ENCODE measurements around the gene SDHC.

Gene SDHC

GRCh38 chr1:161273402-161273801, 40.8 kb upstream of the SDHC start:
- no peaks in the 10 kb centered on the region for H3K36me3 ChIP-seq
- peaks cover 8% of the 10 kb centered on the region for H3K9me3 ChIP-seq (ENCODE audit: severe bottlenecking)
- no peak overlapping the region for H3K27ac ChIP-seq
- H3K4me3 ChIP-seq (ENCODE audit: low read depth, low read length) = no peak overlapping the region
- no peak for DNase-seq
- TF ChIP-seq, protein P1, sequence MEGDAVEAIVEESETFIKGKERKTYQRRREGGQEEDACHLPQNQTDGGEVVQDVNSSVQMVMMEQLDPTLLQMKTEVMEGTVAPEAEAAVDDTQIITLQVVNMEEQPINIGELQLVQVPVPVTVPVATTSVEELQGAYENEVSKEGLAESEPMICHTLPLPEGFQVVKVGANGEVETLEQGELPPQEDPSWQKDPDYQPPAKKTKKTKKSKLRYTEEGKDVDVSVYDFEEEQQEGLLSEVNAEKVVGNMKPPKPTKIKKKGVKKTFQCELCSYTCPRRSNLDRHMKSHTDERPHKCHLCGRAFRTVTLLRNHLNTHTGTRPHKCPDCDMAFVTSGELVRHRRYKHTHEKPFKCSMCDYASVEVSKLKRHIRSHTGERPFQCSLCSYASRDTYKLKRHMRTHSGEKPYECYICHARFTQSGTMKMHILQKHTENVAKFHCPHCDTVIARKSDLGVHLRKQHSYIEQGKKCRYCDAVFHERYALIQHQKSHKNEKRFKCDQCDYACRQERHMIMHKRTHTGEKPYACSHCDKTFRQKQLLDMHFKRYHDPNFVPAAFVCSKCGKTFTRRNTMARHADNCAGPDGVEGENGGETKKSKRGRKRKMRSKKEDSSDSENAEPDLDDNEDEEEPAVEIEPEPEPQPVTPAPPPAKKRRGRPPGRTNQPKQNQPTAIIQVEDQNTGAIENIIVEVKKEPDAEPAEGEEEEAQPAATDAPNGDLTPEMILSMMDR (IDR thresholded peaks at IDR 0.05; ENCODE audit: low read depth, low read length) = no peak
- peaks cover 92% of the 10 kb centered on the region for H3K27me3 ChIP-seq (ENCODE audit: insufficient read depth, low read depth, severe bottlenecking)

DNA sequence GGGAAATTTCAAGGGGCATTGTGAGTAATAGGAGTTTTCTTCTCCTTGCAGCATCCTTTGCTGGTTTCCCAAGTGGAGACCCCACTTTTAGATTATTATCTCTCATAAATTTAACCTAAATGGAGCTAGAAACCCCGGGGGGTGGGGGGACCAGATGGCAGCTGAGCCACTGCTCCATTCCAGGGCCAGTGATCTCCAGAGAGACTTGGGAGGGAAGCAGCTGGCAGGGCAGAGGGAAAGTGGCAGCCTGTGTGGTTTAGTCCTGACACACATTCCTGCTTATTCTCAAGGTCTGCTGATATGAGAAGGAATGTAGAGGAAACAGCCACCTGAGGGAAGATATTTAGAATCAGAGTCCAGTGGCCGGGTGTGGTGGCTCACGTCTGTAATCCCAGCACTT, 39.3 kb upstream of the SDHC start:
- Histone ChIP-seq H3K27me3 (ENCODE audit: insufficient read depth, low read depth, severe bottlenecking) (peaks cover 93% of the 10 kb centered on the region), H3K9me3 (ENCODE audit: severe bottlenecking) (peaks cover 5% of the 10 kb centered on the region), H3K36me3 (no peaks in the 10 kb centered on the region), H3K4me3 (ENCODE audit: low read depth, low read length) (no peak overlapping the region), H3K27ac (no peak overlapping the region)
- peak; percentile 72 for DNase-seq
- TF ChIP-seq, protein P1 (IDR thresholded peaks at IDR 0.05; ENCODE audit: low read depth, low read length) = no peak

DNA sequence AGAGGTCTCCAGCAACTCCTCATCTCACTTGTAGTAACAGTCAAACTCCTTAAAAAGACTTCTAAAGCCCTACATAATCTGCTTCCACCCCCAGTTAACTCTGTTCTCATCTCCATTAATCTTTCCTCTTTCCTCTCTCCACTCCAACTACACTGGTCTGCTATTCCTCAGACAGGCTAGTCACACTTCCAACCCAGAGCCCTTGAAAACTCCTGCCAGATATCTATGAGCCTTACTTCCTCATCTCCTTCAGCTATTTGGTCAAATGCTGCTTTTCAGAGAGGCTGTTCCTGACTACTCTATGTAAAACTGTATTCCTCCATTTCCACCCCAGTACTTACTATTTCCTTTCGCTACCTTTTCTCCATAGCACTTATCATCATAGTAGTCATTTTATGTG, 31.2 kb upstream of the SDHC start:
- no peak for DNase-seq
- peaks cover 8% of the 10 kb centered on the region for H3K9me3 ChIP-seq (ENCODE audit: severe bottlenecking)
- no peak overlapping the region for H3K4me3 ChIP-seq (ENCODE audit: low read depth, low read length)
- no peak overlapping the region for H3K27ac ChIP-seq
- peaks cover 89% of the 10 kb centered on the region for H3K27me3 ChIP-seq (ENCODE audit: insufficient read depth, low read depth, severe bottlenecking)
- no peaks in the 10 kb centered on the region for H3K36me3 ChIP-seq
- TF ChIP-seq, protein P1 (IDR thresholded peaks at IDR 0.05; ENCODE audit: low read depth, low read length) = no peak

GRCh38 chr1:161285113-161285512, 29.1 kb upstream of the SDHC start:
- Histone ChIP-seq H3K9me3 (ENCODE audit: severe bottlenecking) (peaks cover 8% of the 10 kb centered on the region), H3K4me3 (ENCODE audit: low read depth, low read length) (no peak overlapping the region), H3K36me3 (no peaks in the 10 kb centered on the region), H3K27me3 (ENCODE audit: insufficient read depth, low read depth, severe bottlenecking) (peaks cover 88% of the 10 kb centered on the region), H3K27ac (no peak overlapping the region)
- no peak for DNase-seq
- TF ChIP-seq, protein P1 (IDR thresholded peaks at IDR 0.05; ENCODE audit: low read depth, low read length) = no peak

DNA sequence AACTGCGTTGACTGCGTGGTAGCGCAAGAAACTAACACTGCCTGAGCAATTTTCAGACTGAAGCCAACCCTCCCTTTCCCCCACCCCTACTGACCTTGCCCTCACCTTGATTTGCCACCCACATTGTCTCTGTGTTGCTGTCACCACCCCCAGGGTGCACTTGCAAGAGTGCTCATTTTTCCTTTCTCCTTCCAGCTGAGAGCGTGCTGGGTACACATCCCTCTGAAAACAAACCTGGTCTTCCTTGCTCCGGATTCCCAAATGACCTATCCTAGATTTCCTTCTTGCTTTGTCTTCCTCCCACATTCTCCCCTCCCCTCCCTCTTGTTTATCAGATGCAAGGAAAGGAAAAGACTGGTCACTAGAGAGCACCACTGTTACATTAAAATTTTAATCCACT, 28.7 kb upstream of the SDHC start:
- H3K27ac ChIP-seq = no peak overlapping the region
- peaks cover 7% of the 10 kb centered on the region for H3K9me3 ChIP-seq (ENCODE audit: severe bottlenecking)
- TF ChIP-seq, protein P1 (IDR thresholded peaks at IDR 0.05; ENCODE audit: low read depth, low read length) = no peak
- H3K4me3 ChIP-seq (ENCODE audit: low read depth, low read length) = no peak overlapping the region
- no peak for DNase-seq
- peaks cover 84% of the 10 kb centered on the region for H3K27me3 ChIP-seq (ENCODE audit: insufficient read depth, low read depth, severe bottlenecking)
- no peaks in the 10 kb centered on the region for H3K36me3 ChIP-seq

DNA sequence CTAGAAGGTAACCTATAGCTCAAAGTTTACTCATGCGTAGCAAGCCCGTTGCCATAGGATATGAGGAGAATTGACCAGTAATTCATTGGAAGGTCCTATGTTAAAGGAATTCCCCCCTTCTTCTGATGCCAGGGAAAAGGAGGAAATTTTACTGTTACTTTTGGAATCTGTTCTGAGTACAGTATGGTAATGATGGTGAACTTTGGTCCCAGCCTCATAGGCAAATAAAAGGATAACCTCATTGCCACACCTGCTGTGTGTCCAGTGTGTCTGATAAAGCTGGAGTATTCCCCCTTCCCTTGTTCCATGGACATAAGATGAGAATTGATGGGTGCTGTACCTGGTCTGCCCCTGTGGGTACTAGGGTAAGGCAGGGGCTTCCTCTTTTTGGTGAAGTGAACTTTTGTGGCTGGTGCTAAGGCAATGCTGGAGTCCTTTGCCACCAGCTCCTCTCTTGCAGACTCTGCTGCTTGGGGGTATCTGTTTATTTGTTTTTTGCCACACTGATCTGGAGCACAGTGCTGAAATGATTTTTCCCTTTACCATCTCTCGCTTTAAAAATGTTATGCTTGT, 26.6 kb upstream of the SDHC start:
- H3K9me3 ChIP-seq (ENCODE audit: severe bottlenecking) = no peaks in the 10 kb centered on the region
- TF ChIP-seq, protein P1 (IDR thresholded peaks at IDR 0.05; ENCODE audit: low read depth, low read length) = no peak
- no peak overlapping the region for H3K4me3 ChIP-seq (ENCODE audit: low read depth, low read length)
- H3K36me3 ChIP-seq = no peaks in the 10 kb centered on the region
- no peak overlapping the region for H3K27ac ChIP-seq
- no peak for DNase-seq
- H3K27me3 ChIP-seq (ENCODE audit: insufficient read depth, low read depth, severe bottlenecking) = peaks cover 74% of the 10 kb centered on the region

Data from WERI-Rb-1 (cell line).